ENCODE data around the gene ABLIM3.

The ABLIM3 gene

GRCh38 chr5:149256451-149256850 lies 115.2 kb downstream of the ABLIM3 start:
- H3K4me1 ChIP-seq (ENCODE audit: control insufficient read depth, insufficient read depth, low read length): no peaks in the 10 kb centered on the region
- no peak overlapping the region for H3K9ac ChIP-seq (ENCODE audit: low read depth, low read length)
- no peak overlapping the region for H3K4me3 ChIP-seq (ENCODE audit: low read depth, low read length)
- H3K27me3 ChIP-seq (ENCODE audit: control insufficient read depth, insufficient read depth, low read length): no peaks in the 10 kb centered on the region
- H3K9me3 ChIP-seq (ENCODE audit: control insufficient read depth, insufficient read depth, low read length): no peaks in the 10 kb centered on the region
- H3K36me3 ChIP-seq (ENCODE audit: control insufficient read depth, insufficient read depth, low read length): no peaks in the 10 kb centered on the region

- H3K27me3 ChIP-seq (ENCODE audit: control insufficient read depth, insufficient read depth, low read length): no peaks in the 10 kb centered on the region
- no peak overlapping the region for H3K9ac ChIP-seq (ENCODE audit: low read depth, low read length)
- no peaks in the 10 kb centered on the region for H3K36me3 ChIP-seq (ENCODE audit: control insufficient read depth, insufficient read depth, low read length)
- H3K4me3 ChIP-seq (ENCODE audit: low read depth, low read length): no peak overlapping the region
- no peaks in the 10 kb centered on the region for H3K9me3 ChIP-seq (ENCODE audit: control insufficient read depth, insufficient read depth, low read length)
- no peaks in the 10 kb centered on the region for H3K4me1 ChIP-seq (ENCODE audit: control insufficient read depth, insufficient read depth, low read length)
Observed at GRCh38 chr5:149257131-149257530, 115.8 kb downstream of the ABLIM3 start.

GRCh38 chr5:149257889-149258705 lies 116.8 kb downstream of the ABLIM3 start:
- H3K4me3 ChIP-seq (ENCODE audit: low read depth, low read length): no peak overlapping the region
- no peaks in the 10 kb centered on the region for H3K36me3 ChIP-seq (ENCODE audit: control insufficient read depth, insufficient read depth, low read length)
- H3K9ac ChIP-seq (ENCODE audit: low read depth, low read length): no peak overlapping the region
- H3K4me1 ChIP-seq (ENCODE audit: control insufficient read depth, insufficient read depth, low read length): no peaks in the 10 kb centered on the region
- no peaks in the 10 kb centered on the region for H3K27me3 ChIP-seq (ENCODE audit: control insufficient read depth, insufficient read depth, low read length)
- H3K9me3 ChIP-seq (ENCODE audit: control insufficient read depth, insufficient read depth, low read length): no peaks in the 10 kb centered on the region

GRCh38 chr5:149260761-149261160 lies 119.5 kb downstream of the ABLIM3 start:
- H3K9ac ChIP-seq (ENCODE audit: low read depth, low read length): no peak overlapping the region
- H3K27me3 ChIP-seq (ENCODE audit: control insufficient read depth, insufficient read depth, low read length): peaks cover 8% of the 10 kb centered on the region
- no peaks in the 10 kb centered on the region for H3K36me3 ChIP-seq (ENCODE audit: control insufficient read depth, insufficient read depth, low read length)
- peaks cover 4% of the 10 kb centered on the region for H3K4me1 ChIP-seq (ENCODE audit: control insufficient read depth, insufficient read depth, low read length)
- no peak overlapping the region for H3K4me3 ChIP-seq (ENCODE audit: low read depth, low read length)
- H3K9me3 ChIP-seq (ENCODE audit: control insufficient read depth, insufficient read depth, low read length): no peaks in the 10 kb centered on the region

GRCh38 chr5:149261246-149261645 lies 120.0 kb downstream of the ABLIM3 start:
- Histone ChIP-seq H3K36me3 (ENCODE audit: control insufficient read depth, insufficient read depth, low read length) (no peaks in the 10 kb centered on the region), H3K9ac (ENCODE audit: low read depth, low read length) (no peak overlapping the region), H3K4me1 (ENCODE audit: control insufficient read depth, insufficient read depth, low read length) (peaks cover 4% of the 10 kb centered on the region), H3K4me3 (ENCODE audit: low read depth, low read length) (no peak overlapping the region), H3K9me3 (ENCODE audit: control insufficient read depth, insufficient read depth, low read length) (no peaks in the 10 kb centered on the region), H3K27me3 (ENCODE audit: control insufficient read depth, insufficient read depth, low read length) (peaks cover 8% of the 10 kb centered on the region)

- no peaks in the 10 kb centered on the region for H3K36me3 ChIP-seq (ENCODE audit: control insufficient read depth, insufficient read depth, low read length)
- H3K9ac ChIP-seq (ENCODE audit: low read depth, low read length): no peak overlapping the region
- no peak overlapping the region for H3K4me3 ChIP-seq (ENCODE audit: low read depth, low read length)
- H3K27me3 ChIP-seq (ENCODE audit: control insufficient read depth, insufficient read depth, low read length): peaks cover 8% of the 10 kb centered on the region
- peaks cover 4% of the 10 kb centered on the region for H3K4me1 ChIP-seq (ENCODE audit: control insufficient read depth, insufficient read depth, low read length)
- H3K9me3 ChIP-seq (ENCODE audit: control insufficient read depth, insufficient read depth, low read length): no peaks in the 10 kb centered on the region
Observed at GRCh38 chr5:149262315-149262714, 121.0 kb downstream of the ABLIM3 start.

GRCh38 chr5:149264439-149265067 lies 123.3 kb downstream of the ABLIM3 start:
- Histone ChIP-seq H3K4me1 (ENCODE audit: control insufficient read depth, insufficient read depth, low read length) (peaks cover 4% of the 10 kb centered on the region), H3K27me3 (ENCODE audit: control insufficient read depth, insufficient read depth, low read length) (peaks cover 8% of the 10 kb centered on the region), H3K36me3 (ENCODE audit: control insufficient read depth, insufficient read depth, low read length) (no peaks in the 10 kb centered on the region), H3K9me3 (ENCODE audit: control insufficient read depth, insufficient read depth, low read length) (no peaks in the 10 kb centered on the region), H3K9ac (ENCODE audit: low read depth, low read length) (no peak overlapping the region), H3K4me3 (ENCODE audit: low read depth, low read length) (peak overlapping the region; percentile 27)

- Histone ChIP-seq H3K9me3 (ENCODE audit: control insufficient read depth, insufficient read depth, low read length) (no peaks in the 10 kb centered on the region), H3K4me1 (ENCODE audit: control insufficient read depth, insufficient read depth, low read length) (peaks cover 4% of the 10 kb centered on the region), H3K36me3 (ENCODE audit: control insufficient read depth, insufficient read depth, low read length) (no peaks in the 10 kb centered on the region), H3K4me3 (ENCODE audit: low read depth, low read length) (no peak overlapping the region), H3K27me3 (ENCODE audit: control insufficient read depth, insufficient read depth, low read length) (peaks cover 11% of the 10 kb centered on the region), H3K9ac (ENCODE audit: low read depth, low read length) (no peak overlapping the region)
Observed at GRCh38 chr5:149265068-149265465, 123.8 kb downstream of the ABLIM3 start.

- Histone ChIP-seq H3K4me1 (ENCODE audit: control insufficient read depth, insufficient read depth, low read length) (peaks cover 4% of the 10 kb centered on the region), H3K9me3 (ENCODE audit: control insufficient read depth, insufficient read depth, low read length) (no peaks in the 10 kb centered on the region)
Observed at GRCh38 chr5:149265597-149265996, 124.3 kb downstream of the ABLIM3 start.

GRCh38 chr5:149267241-149267973 lies 126.1 kb downstream of the ABLIM3 start:
- Histone ChIP-seq H3K27me3 (ENCODE audit: control insufficient read depth, insufficient read depth, low read length) (peaks cover 27% of the 10 kb centered on the region), H3K4me1 (ENCODE audit: control insufficient read depth, insufficient read depth, low read length) (peaks cover 4% of the 10 kb centered on the region), H3K9ac (ENCODE audit: low read depth, low read length) (no peak overlapping the region), H3K4me3 (ENCODE audit: low read depth, low read length) (no peak overlapping the region), H3K9me3 (ENCODE audit: control insufficient read depth, insufficient read depth, low read length) (no peaks in the 10 kb centered on the region), H3K36me3 (ENCODE audit: control insufficient read depth, insufficient read depth, low read length) (no peaks in the 10 kb centered on the region)

More at GRCh38 chr5:149265597-149265996, 124.3 kb downstream of the ABLIM3 start:
- no peaks in the 10 kb centered on the region for H3K36me3 ChIP-seq (ENCODE audit: control insufficient read depth, insufficient read depth, low read length)
- peaks cover 16% of the 10 kb centered on the region for H3K27me3 ChIP-seq (ENCODE audit: control insufficient read depth, insufficient read depth, low read length)
- H3K9ac ChIP-seq (ENCODE audit: low read depth, low read length): no peak overlapping the region
- no peak overlapping the region for H3K4me3 ChIP-seq (ENCODE audit: low read depth, low read length)

GRCh38 chr5:149268928-149269557 lies 127.8 kb downstream of the ABLIM3 start:
- peaks cover 10% of the 10 kb centered on the region for H3K4me1 ChIP-seq (ENCODE audit: control insufficient read depth, insufficient read depth, low read length)
- no peaks in the 10 kb centered on the region for H3K9me3 ChIP-seq (ENCODE audit: control insufficient read depth, insufficient read depth, low read length)
- no peaks in the 10 kb centered on the region for H3K36me3 ChIP-seq (ENCODE audit: control insufficient read depth, insufficient read depth, low read length)
- peaks cover 39% of the 10 kb centered on the region for H3K27me3 ChIP-seq (ENCODE audit: control insufficient read depth, insufficient read depth, low read length)
- no peak overlapping the region for H3K9ac ChIP-seq (ENCODE audit: low read depth, low read length)
- H3K4me3 ChIP-seq (ENCODE audit: low read depth, low read length): no peak overlapping the region
